ENCODE data around the gene C2CD2.

C2CD2 gene

GRCh38 chr21:41975391-41976272, 21.8 kb upstream of the C2CD2 start:
- no peak overlapping the region for H4K91ac ChIP-seq (ENCODE audit: low read depth, low read length)
- H2BK12ac ChIP-seq (ENCODE audit: low read length) = no peak overlapping the region
- H3K14ac ChIP-seq (ENCODE audit: low read length) = no peak overlapping the region
- no peak overlapping the region for H2BK120ac ChIP-seq (ENCODE audit: insufficient read depth, low read length, poor library complexity)
- peaks cover 4% of the 10 kb centered on the region for H3K9me3 ChIP-seq (ENCODE audit: insufficient read depth, low read depth, low read length)
- H3K79me1 ChIP-seq (ENCODE audit: low read length) = no peaks in the 10 kb centered on the region
- H3K9ac ChIP-seq (ENCODE audit: low read length) = no peak overlapping the region
- H3K79me2 ChIP-seq (ENCODE audit: control insufficient read depth, insufficient read depth, low read length, poor library complexity) = no peaks in the 10 kb centered on the region
- no peak for DNase-seq
- H3K36me3 ChIP-seq (ENCODE audit: control insufficient read depth in 1 of 2, insufficient read depth in 2 of 2, low read length in 2 of 2) = no peaks in the 10 kb centered on the region
- H2AK5ac ChIP-seq (ENCODE audit: low read length) = no peak overlapping the region
- H3K18ac ChIP-seq (ENCODE audit: low read length) = no peak overlapping the region
- H2BK5ac ChIP-seq (ENCODE audit: low read depth, low read length, poor library complexity) = no peak overlapping the region
- no peak overlapping the region for H3K4ac ChIP-seq (ENCODE audit: low read depth, low read length)
- no peak overlapping the region for H3K4me2 ChIP-seq (ENCODE audit: low read length)
- peaks cover 2 to 3% of the 10 kb centered on the region in 2 experiments for H3K4me1 ChIP-seq (ENCODE audit: control insufficient read depth in 1 of 2, insufficient read depth in 2 of 2, low read length in 2 of 2)
- WGBS (ENCODE audit: extremely low coverage, insufficient coverage, insufficient read length) = no CpG with 5 or more reads among the region's 17 CpGs
- no peak overlapping the region for H3K4me3 ChIP-seq (ENCODE audit: low read depth, low read length)
- no peak overlapping the region for H3K23ac ChIP-seq (ENCODE audit: low read length)
- no peak overlapping the region for H2AFZ ChIP-seq (ENCODE audit: insufficient read depth, low read length, poor library complexity)
- H4K8ac ChIP-seq (ENCODE audit: low read depth, low read length) = no peak overlapping the region
- no peak overlapping the region for H3K27ac ChIP-seq (ENCODE audit: low read depth, low read length)
- no peaks in the 10 kb centered on the region for H3K27me3 ChIP-seq (ENCODE audit: insufficient read depth, low read length)
- H4K12ac ChIP-seq (ENCODE audit: low read depth, low read length) = no peak overlapping the region

GRCh38 chr21:41974752-41975053, 20.9 kb upstream of the C2CD2 start:
- H3K18ac ChIP-seq (ENCODE audit: low read length) = no peak overlapping the region
- peaks cover 1% of the 10 kb centered on the region for H3K9me3 ChIP-seq (ENCODE audit: insufficient read depth, low read depth, low read length)
- H2AK5ac ChIP-seq (ENCODE audit: low read length) = no peak overlapping the region
- no peak overlapping the region for H3K14ac ChIP-seq (ENCODE audit: low read length)
- H2AFZ ChIP-seq (ENCODE audit: insufficient read depth, low read length, poor library complexity) = no peak overlapping the region
- no peak overlapping the region for H3K27ac ChIP-seq (ENCODE audit: low read depth, low read length)
- H4K12ac ChIP-seq (ENCODE audit: low read depth, low read length) = no peak overlapping the region
- no peak for DNase-seq
- no peak overlapping the region for H3K23ac ChIP-seq (ENCODE audit: low read length)
- peaks cover 2 to 5% of the 10 kb centered on the region in 2 experiments for H3K4me1 ChIP-seq (ENCODE audit: control insufficient read depth in 1 of 2, insufficient read depth in 2 of 2, low read length in 2 of 2)
- H3K4me3 ChIP-seq (ENCODE audit: low read depth, low read length) = no peak overlapping the region
- H3K27me3 ChIP-seq (ENCODE audit: insufficient read depth, low read length) = no peaks in the 10 kb centered on the region
- no peaks in the 10 kb centered on the region for H3K79me2 ChIP-seq (ENCODE audit: control insufficient read depth, insufficient read depth, low read length, poor library complexity)
- no peak overlapping the region for H2BK120ac ChIP-seq (ENCODE audit: insufficient read depth, low read length, poor library complexity)
- H3K79me1 ChIP-seq (ENCODE audit: low read length) = no peaks in the 10 kb centered on the region
- H3K9ac ChIP-seq (ENCODE audit: low read length) = no peak overlapping the region
- H3K4ac ChIP-seq (ENCODE audit: low read depth, low read length) = no peak overlapping the region
- H2BK5ac ChIP-seq (ENCODE audit: low read depth, low read length, poor library complexity) = no peak overlapping the region
- no peak overlapping the region for H4K91ac ChIP-seq (ENCODE audit: low read depth, low read length)
- no CpG with 5 or more reads among the region's 4 CpGs for WGBS (ENCODE audit: extremely low coverage, insufficient coverage, insufficient read length)
- no peaks in the 10 kb centered on the region for H3K36me3 ChIP-seq (ENCODE audit: control insufficient read depth in 1 of 2, insufficient read depth in 2 of 2, low read length in 2 of 2)
- no peak overlapping the region for H3K4me2 ChIP-seq (ENCODE audit: low read length)
- H2BK12ac ChIP-seq (ENCODE audit: low read length) = no peak overlapping the region
- no peak overlapping the region for H4K8ac ChIP-seq (ENCODE audit: low read depth, low read length)

- Histone ChIP-seq H4K8ac (ENCODE audit: low read depth, low read length) (no peak overlapping the region), H2BK120ac (ENCODE audit: insufficient read depth, low read length, poor library complexity) (no peak overlapping the region), H2BK12ac (ENCODE audit: low read length) (no peak overlapping the region), H2BK5ac (ENCODE audit: low read depth, low read length, poor library complexity) (no peak overlapping the region), H3K9me3 (ENCODE audit: insufficient read depth, low read depth, low read length) (peaks cover 1% of the 10 kb centered on the region), H2AFZ (ENCODE audit: insufficient read depth, low read length, poor library complexity) (no peak overlapping the region), H3K23ac (ENCODE audit: low read length) (no peak overlapping the region), H3K79me2 (ENCODE audit: control insufficient read depth, insufficient read depth, low read length, poor library complexity) (no peaks in the 10 kb centered on the region), H3K4ac (ENCODE audit: low read depth, low read length) (no peak overlapping the region), H3K79me1 (ENCODE audit: low read length) (no peaks in the 10 kb centered on the region), H3K27me3 (ENCODE audit: insufficient read depth, low read length) (no peaks in the 10 kb centered on the region), H3K18ac (ENCODE audit: low read length) (no peak overlapping the region), H3K14ac (ENCODE audit: low read length) (no peak overlapping the region), H3K4me3 (ENCODE audit: low read depth, low read length) (no peak overlapping the region), H4K91ac (ENCODE audit: low read depth, low read length) (no peak overlapping the region), H3K4me2 (ENCODE audit: low read length) (no peak overlapping the region), H3K4me1 (ENCODE audit: control insufficient read depth in 1 of 2, insufficient read depth in 2 of 2, low read length in 2 of 2) (peaks cover 2 to 5% of the 10 kb centered on the region in 2 experiments), H3K27ac (ENCODE audit: low read depth, low read length) (no peak overlapping the region), H3K36me3 (ENCODE audit: control insufficient read depth in 1 of 2, insufficient read depth in 2 of 2, low read length in 2 of 2) (no peaks in the 10 kb centered on the region), H3K9ac (ENCODE audit: low read length) (no peak overlapping the region), H4K12ac (ENCODE audit: low read depth, low read length) (no peak overlapping the region), H2AK5ac (ENCODE audit: low read length) (no peak overlapping the region)
- peak in 1 of 2 donors; percentile 27 for DNase-seq
- no CpG with 5 or more reads among the region's 14 CpGs for WGBS (ENCODE audit: extremely low coverage, insufficient coverage, insufficient read length)
Measured at GRCh38 chr21:41973861-41974751, 20.3 kb upstream of the C2CD2 start.

GRCh38 chr21:41973427-41973831, 19.6 kb upstream of the C2CD2 start:
- Histone ChIP-seq H3K23ac (ENCODE audit: low read length) (no peak overlapping the region), H3K27me3 (ENCODE audit: insufficient read depth, low read length) (no peaks in the 10 kb centered on the region), H3K79me1 (ENCODE audit: low read length) (no peaks in the 10 kb centered on the region), H2AFZ (ENCODE audit: insufficient read depth, low read length, poor library complexity) (peak overlapping the region; percentile 23), H3K27ac (ENCODE audit: low read depth, low read length) (no peak overlapping the region), H3K9me3 (ENCODE audit: insufficient read depth, low read depth, low read length) (peaks cover 1% of the 10 kb centered on the region), H3K4ac (ENCODE audit: low read depth, low read length) (no peak overlapping the region), H3K18ac (ENCODE audit: low read length) (no peak overlapping the region), H4K8ac (ENCODE audit: low read depth, low read length) (no peak overlapping the region), H3K36me3 (ENCODE audit: control insufficient read depth in 1 of 2, insufficient read depth in 2 of 2, low read length in 2 of 2) (no peaks in the 10 kb centered on the region), H3K4me2 (ENCODE audit: low read length) (no peak overlapping the region), H3K79me2 (ENCODE audit: control insufficient read depth, insufficient read depth, low read length, poor library complexity) (no peaks in the 10 kb centered on the region), H3K4me1 (ENCODE audit: control insufficient read depth in 1 of 2, insufficient read depth in 2 of 2, low read length in 2 of 2) (peaks cover 2 to 5% of the 10 kb centered on the region in 2 experiments), H2BK120ac (ENCODE audit: insufficient read depth, low read length, poor library complexity) (no peak overlapping the region), H3K9ac (ENCODE audit: low read length) (no peak overlapping the region), H2AK5ac (ENCODE audit: low read length) (no peak overlapping the region), H2BK5ac (ENCODE audit: low read depth, low read length, poor library complexity) (no peak overlapping the region), H3K14ac (ENCODE audit: low read length) (no peak overlapping the region), H4K91ac (ENCODE audit: low read depth, low read length) (no peak overlapping the region), H4K12ac (ENCODE audit: low read depth, low read length) (no peak overlapping the region), H3K4me3 (ENCODE audit: low read depth, low read length) (no peak overlapping the region), H2BK12ac (ENCODE audit: low read length) (no peak overlapping the region)
- peak in 1 of 2 donors; percentile 25 for DNase-seq
- WGBS (ENCODE audit: extremely low coverage, insufficient coverage, insufficient read length) = no CpG with 5 or more reads among the region's 15 CpGs
